Sigmoid colon (tissue), 4 donors: Measurements from ENCODE around the gene CYP39A1.

Source experiments
- CTCF ChIP-seq, 4 experiments: fragments of 450-650 bp in 3 of 4; fragments of 200-600 bp in 1 of 4; IDR thresholded peaks; one replicate each; pipeline ENCODE4 v1.5.1; 2016 to 2019; ENCODE audit warnings: antibody characterized with exemption in 4 of 4, mild to moderate bottlenecking in 3 of 4, moderate library complexity in 2 of 4
- POLR2AphosphoS5 ChIP-seq, 4 donors: sonication (generic); formaldehyde crosslinking; IDR thresholded peaks; one replicate each; pipeline ENCODE4 v1.6.1; 2017; ENCODE audit warnings: antibody characterized with exemption in 4 of 4

- TF ChIP-seq CTCF (IDR thresholded peaks at IDR 0.05) = no peak
- no peak for TF ChIP-seq POLR2AphosphoS5 (IDR thresholded peaks at IDR 0.05)
Measured at GRCh38 chr6:46652232-46652602, 401 bp downstream of the CYP39A1 start.
